GM23248 (cell line): ENCODE measurements around the gene SLC1A2.
"Not testable (repeated sequence)": the region's sequence is repeated elsewhere in the genome, so short reads cannot be mapped to it uniquely, and the experiment has no call there.

Experiments
- EZH2 ChIP-seq: fragments of 200-600 bp; sonication (generic); IDR thresholded peaks from 2 replicates; pipeline ENCODE4 v1.6.1; 2018; ENCODE audit warnings: antibody characterized with exemption, mild to moderate bottlenecking; ENCODE audit not compliant: insufficient read depth, poor library complexity, severe bottlenecking
- EZH2phosphoT487 ChIP-seq: fragments of 200-600 bp; sonication (generic); IDR thresholded peaks from 2 replicates; pipeline ENCODE4 v1.6.1; 2018; ENCODE audit warnings: antibody characterized with exemption, moderate library complexity, mild to moderate bottlenecking, low read depth; ENCODE audit not compliant: insufficient read depth

GRCh38 chr11:35226756-35227155, 192.6 kb downstream of the SLC1A2 start:
- not testable (repeated sequence) for TF ChIP-seq EZH2, EZH2phosphoT487
